IPS DF 4.7 (cell line): ENCODE data around the gene SLC26A3.
"Not testable (repeated sequence)": the region's sequence is repeated elsewhere in the genome, so short reads cannot be mapped to it uniquely, and the experiment has no call there.

ENCODE experiments used
- DNase-seq: peaks from one replicate; pipeline ENCODE4 v3.0.0-alpha.2; 2013; ENCODE audit warnings: low spot score; ENCODE audit errors: extremely low read depth

Gene SLC26A3

DNA sequence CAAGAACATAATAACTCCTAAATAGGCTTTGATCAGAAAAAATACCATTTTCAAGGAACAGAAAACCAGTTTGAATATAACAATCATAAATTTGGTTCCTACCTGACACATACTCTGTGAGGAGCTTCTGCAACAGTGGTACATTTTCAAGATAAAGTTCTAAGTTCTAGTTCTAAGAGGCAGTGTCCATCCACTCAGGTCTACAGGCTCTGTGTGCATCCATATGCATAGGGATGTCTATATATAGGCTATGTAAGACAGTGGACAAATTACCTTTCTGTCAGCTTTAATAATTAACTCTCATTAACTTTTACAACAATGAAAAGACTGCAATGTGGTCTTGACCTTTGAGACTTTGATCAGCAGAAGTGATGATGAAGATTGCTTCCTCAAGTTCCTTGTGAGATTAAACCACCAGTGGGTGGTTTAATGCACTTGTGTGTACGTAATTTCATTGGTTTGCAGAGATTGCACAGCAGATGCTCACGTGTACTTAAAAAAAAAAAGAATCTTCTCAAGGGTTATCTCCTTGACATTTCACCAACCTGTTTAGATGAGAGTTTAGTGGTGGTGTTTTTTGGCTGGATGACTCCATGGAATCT, at the start of gene SLC26A3:
Gene SLC26A3, minus strand, starts transcription at position 215 of the 602 bp plus-strand sequence. CDS start 8,714 bp downstream, outside the sequence.
- DNase-seq: no peak

DNA sequence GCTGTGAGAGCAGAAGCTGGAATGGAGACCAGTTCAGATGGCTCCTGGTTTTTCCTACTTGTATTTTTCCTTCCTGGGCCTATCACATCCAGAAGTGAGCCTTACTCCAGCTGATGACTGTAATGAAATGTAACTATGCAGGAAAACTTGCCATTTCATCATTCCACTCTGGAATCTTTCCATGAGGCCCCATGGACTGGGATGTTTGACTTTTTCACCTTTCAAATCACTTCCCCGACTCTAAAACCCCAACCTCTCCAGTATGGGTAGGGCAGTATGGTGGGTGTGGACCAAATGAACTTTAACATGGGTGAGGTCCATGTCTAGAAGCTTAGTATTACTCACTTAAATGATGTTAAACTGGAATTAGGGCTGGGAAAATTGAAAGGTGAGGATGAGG, 47.6 kb upstream of the SLC26A3 start:
- no peak for DNase-seq

DNA sequence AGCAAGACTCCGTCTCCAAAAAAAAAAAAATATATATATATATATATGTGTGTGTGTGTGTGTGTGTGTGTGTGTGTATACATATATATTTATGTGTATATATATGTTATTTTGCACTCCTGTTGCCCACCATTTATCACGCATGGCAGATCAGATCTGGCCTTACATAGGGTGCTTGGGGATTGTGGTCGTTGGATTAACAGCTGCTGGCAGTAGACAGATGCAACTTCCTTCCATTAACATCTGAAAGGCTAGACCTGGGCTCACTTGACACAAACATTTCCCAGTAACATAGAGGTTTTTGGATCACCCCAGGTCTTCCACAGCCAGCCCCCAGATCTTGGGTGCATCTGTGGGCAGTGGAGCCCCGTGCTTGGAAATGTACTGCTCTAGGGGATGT, 47.2 kb upstream of the SLC26A3 start:
- no peak for DNase-seq

DNA sequence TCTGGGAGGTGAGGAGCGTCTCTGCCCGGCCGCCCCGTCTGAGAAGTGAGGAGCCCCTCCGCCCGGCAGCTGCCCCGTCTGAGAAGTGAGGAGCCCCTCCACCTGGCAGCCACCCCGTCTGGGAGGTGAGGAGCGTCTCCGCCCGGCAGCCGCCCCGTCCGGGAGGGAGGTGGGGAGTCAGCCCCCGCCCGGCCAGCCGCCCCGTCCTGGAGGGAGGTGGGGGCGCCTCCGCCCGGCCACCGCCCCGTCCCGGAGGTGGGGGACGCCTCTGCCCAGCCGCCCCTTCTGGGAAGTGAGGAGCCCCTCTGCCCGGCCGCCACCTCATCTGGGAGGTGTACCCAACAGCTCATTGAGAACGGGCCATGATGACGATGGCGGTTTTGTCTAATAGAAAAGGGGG, 45.2 kb upstream of the SLC26A3 start:
- not testable (repeated sequence) for DNase-seq

DNA sequence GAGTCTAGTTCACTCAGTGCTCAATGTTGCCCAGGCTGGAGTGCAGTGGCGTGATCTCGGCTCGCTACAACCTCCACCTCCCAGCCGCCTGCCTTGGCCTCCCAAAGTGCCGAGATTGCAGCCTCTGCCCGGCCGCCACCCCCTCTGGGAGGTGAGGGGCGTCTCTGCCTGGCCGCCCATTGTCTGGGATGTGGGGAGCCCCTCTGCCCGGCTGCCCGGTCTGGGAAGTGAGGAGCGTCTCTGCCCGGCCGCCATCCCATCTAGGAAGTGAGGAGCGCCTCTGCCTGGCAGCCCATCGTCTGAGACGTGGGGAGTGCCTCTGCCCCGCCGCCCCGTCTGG, 44.8 kb upstream of the SLC26A3 start:
- DNase-seq: not testable (repeated sequence)

DNA sequence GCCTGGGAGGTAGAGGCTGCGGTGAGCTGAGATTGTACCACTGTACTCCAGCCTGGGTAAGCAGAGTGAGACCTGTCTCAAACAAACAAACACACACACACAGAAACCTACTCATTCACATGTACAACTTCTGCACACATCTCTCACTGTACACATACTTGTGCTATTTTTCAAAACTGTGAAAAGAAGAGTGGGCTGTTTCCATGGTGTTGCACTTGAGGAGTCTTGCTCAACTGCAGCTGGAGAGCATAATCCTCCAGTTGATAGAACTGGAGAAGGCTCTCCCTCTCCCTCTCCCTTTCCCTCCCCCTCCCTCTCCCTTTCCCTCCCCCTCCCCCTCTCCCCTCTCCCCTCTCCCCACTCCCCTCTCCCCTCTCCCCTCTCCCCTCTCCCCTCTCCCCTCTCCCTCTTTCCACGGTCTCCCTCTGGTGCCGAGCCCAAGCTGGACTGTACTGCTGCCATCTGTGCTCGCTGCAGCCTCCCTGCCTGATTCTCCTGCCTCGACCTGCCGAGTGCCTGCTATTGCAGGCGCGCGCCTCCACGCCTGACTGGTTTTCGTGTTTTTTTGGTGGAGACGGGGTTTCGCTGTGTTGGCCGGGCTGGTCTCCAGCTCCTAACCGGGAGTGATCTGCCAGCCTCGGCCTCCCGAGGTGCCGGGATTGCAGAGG, 44.3 kb upstream of the SLC26A3 start:
- DNase-seq: no peak

DNA sequence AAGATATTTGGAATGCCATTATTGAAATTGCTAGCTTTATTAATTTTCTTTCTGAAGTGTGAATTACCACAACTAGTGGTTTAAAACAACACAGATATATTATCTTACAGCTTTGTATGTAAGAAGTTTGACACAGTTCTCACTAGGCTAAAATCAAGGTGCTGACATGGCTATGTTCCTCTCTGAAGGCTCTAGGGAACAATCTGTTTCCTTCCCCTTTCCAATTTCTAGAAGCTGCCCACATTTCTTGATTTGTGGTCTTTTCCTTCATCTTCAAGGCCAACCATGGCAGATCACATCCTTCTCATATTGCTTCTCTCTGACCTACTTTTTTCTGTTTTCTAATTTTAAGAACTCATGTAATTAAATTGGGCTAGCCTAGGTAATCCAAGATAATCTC, 43.3 kb upstream of the SLC26A3 start:
- DNase-seq: no peak

DNA sequence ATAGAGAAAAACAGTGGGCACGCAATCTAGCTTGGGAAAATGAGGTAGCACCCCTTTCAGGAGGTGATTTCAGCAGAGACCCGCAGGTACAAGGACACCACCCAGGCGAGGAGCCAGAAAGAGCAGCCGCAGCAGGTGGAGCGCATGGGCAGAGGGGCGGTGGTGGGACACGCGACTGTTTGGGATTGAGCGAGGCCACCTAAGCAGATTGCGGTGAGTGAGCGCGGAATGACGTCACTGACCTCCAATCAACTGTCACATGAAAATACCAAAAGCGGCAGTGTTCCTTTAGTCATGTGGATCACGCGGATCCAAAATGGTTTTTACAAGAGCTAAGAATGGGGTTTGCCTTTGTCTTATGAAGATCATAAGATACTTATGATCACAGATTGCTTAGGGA, 40.2 kb upstream of the SLC26A3 start:
- DNase-seq: no peak

DNA sequence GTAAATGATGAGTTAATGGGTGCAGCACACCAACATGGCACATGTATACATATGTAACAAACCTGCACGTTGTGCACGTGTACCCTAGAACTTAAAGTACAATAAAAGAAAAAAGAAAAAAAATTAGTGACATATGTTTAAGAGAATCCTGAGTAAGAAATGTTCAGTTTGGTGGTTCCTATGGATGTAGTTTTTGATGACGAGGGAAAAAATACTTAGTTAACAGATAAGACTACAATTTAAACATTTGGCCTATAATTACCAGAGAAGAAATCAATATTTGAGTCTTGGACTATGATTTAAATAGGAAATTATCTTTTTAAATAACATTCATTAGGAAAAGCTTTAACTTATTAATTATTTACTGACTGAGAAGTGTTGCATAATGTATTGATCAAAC, 39.2 kb upstream of the SLC26A3 start:
- DNase-seq: no peak

DNA sequence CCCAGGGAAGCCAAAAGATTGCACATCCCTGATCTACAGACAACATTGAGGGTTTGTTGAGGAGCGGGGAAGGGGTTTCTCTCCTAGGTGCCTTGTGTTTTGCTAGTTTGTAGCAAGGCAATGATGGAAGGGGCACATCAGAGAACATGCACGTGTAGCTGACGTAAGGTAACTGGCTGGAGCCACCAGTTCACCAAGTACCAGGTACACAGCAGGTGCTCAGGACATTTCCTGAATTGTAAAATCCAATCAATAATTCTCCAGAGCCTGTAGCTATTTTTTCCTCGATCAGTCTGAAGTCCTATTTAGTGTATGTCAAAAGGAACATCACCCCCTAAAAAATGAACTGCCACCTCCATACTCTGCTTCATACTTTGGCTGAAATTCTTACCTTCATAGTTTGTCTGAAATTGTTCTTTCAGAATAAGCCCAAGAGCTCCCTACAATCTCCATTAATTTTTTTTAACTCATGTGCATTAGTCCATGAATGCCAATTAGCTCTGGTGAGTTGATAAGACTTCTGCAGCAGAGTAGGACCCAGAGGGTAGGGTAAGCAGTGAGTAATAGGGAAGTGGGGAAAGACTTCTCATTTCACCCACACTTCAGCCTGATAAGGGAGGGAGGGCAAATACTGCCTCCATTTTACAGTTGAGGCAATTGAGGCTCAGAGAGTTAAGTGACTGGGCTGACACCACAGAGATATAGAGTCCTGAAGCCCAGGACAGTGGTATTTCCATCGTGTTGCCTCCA, 36.0 kb upstream of the SLC26A3 start:
- DNase-seq: no peak

DNA sequence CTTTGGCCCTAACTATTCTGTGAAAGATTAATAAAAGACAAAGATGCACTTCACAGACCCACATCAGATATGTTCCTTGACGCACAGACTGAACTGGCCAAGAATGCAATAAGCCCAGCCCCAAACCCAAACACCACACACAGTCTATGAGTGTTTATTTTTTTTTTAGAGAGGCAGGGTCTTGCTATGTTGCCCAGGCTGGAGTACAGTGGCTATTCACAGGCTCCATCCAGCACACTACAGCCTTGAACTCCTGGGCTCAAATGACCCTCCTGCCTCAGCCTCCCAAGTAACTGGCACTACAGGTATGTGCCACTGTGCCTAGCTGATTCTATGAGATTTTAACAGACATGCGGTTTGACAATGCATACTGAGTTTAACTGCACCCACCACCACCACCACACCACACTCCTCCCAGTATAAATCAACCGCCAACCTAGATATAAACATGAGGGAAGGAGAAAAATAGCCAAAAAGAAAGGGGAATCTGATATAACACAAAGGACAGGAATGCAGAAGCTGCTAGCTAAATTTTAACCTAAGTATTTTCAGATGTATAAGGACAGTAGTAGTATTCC, 35.1 kb upstream of the SLC26A3 start:
- no peak for DNase-seq

DNA sequence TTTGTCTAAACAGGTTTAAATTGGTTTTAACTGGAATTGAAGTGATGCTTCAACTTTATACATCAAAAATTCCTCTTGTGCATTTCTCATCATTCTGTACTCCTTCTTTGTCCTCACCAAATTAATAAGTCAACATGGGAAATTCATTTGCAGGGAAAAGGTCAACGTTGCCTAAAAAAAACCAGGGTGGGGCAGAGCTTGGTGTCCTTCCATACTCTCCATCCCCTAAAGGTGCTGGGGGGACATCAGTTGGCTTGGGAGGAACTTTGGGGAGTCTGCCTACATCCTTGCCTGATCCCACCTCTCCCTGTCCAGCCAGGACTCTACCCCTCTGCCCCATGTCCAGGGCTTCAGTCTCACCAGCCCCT, 34.1 kb upstream of the SLC26A3 start:
- no peak for DNase-seq

DNA sequence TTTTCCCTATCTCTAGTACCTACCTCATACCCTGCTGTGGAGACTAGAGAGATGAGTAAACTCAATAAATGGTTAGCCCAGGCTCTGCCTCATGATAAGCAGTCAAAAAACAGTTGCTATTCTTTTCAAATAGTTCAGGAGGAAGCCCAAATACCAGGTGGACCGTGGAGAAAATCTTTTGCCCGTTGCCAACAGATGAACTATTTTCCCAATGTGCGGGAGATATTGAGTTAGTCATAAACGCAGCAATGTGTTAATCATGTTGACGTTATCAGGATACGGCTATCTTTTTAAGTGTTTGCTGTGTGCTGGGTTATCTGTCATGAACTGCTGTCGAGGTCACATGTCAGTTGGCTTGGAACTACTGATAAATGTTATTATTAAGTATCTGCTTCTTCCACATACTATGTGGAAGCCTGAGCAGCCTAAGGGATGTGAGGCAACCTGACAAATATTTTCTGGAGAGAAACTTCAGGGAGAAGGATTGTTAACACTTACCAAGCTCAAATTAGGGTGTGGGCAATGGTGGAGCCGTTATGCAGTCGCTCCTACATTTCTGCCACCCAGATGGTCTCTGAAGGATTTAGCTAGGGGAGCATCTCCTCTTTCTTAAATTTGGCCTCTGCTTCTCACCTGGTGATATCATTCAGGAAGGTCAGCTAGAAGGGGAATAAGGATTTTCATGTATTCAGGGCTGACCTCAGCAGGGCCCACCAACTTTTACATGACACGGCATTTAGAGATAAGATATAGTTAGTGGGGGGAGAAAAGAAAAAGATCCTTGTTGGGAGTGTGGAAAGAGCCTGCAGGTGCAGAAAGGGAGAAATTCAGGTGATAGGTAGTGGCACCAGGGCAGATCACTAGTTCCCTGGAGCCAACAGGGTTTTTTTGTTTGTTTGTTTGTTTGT, 33.5 kb upstream of the SLC26A3 start:
- no peak for DNase-seq

DNA sequence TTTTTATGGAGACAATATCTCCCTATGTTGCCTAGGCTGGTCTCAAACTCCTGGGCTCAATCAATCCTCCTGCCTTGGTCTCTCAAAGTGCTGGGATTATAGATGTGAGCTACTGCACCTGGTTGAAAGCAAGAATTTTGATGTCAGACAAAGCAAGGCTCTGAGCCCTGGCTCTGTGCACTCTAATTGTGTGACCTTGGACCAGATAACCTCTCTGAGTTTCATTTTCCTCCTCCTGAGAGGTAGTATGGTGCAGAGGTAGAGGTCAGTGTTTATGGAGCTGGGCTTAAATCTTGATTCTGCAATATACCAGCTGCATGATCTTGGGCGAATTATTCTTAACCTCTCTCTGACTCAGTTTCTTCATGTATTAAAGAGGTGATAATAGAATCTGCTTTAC, 31.4 kb upstream of the SLC26A3 start:
- no peak for DNase-seq

DNA sequence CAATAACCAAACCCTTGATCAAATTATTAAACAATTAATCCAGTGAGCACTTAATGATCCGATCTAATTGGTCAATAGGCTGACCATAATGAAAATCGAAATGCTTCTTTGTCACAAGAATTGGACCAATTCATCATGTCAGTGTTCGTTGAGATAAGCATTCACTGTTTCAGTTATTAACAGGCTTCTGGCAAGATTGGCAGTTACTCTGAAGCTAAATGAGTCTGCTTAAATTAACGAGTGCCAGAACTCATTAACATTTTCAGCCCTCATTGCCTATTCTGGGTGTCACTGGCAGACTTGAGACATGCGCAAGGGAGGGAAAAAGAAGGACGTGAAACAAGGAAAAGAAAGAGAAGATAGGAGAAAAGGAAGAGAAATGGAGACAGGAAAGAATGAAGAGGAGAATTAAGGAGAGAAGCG, 30.7 kb upstream of the SLC26A3 start:
- no peak for DNase-seq

DNA sequence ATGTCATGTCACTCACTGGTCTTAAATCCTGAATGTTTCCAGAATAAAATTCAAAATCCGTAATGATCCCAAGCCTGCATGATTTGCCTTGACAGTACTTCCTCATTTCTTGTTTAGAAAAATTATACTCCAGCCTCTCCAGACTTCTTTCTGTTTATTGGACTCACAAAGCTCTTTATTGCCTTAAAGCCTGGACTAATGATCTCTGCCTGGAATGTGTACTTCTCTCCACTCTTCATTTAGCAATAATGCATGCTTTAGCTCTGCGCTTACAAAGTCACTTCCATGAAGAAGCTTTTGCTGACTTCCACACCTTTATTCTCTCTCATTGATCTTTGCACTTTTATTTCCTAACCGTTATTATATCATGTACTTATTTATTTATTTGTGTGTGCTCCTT, 27.4 kb upstream of the SLC26A3 start:
- DNase-seq: no peak

DNA sequence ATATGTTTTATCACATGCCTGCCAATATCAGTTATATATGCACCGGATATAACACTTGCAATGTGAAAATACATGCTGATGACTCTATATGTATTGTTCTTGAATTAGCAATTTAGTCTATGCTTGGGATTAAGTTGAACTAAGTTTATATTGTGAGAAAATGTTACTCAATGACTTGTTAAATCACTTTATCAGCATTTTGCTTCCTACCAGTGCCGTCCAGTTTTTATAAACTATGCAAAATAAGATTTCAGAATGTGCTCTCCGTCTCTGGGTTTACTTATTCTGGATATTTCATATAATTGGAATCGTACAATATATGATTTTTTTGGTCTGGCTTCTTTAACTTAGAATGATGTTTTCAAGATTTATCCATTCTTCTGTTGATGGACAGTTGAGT, 25.5 kb upstream of the SLC26A3 start:
- DNase-seq: no peak

DNA sequence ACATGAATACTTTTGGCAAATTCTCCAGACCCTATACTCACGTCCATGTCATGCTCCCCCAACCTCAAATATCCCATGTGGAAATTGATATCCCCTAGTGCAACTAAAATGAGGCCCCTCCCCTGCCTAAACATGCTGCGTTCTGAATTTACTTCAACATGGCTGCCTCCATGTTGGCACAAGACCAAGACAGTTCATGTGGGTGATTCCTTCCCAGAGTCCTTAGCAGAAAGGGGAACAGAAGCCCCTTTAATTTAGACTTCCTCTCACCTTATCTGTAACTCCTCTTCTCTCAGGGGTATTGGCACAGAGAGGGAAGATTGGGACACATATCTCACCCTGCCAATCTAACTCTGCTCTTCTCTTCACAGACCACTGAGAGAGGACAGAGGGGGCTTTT, 24.5 kb upstream of the SLC26A3 start:
- DNase-seq: no peak

DNA sequence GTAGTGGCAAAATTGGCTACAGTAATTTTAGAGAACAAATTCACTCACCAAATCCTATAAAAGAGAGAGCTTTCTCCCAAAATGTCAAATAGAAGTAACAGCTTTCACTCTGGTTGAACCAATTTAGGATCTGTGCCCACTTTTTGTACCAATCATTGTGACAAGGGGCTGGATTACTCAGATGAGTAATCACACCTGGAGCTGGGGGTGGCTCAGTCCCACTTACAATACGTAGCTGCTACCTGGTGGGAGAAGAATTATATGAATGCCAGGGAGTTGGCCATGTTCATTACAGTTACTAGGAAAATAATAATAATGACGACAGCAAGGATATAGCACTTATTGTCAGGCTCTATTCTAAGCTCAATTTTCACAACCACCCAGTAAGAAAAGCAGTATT, 23.4 kb upstream of the SLC26A3 start:
- DNase-seq: no peak

DNA sequence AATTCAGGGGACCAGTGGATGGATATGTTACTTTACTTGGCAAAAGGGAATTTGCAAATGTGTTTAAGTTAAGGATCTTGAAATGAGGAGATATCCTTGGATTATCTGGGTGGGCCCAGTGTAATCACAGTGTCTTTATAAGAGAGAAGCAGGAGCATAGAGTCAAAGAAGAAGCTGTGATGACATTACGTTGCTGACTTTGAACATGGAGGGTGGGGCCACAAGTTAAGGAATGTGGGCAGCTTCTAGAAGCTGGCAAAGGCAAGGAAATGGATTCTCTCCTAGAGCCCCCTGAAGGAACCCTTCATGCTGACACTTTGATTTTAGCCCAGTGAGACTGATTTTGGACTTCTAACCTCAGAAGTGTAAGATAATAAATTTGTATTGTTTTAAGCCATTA, 21.8 kb upstream of the SLC26A3 start:
- DNase-seq: no peak

DNA sequence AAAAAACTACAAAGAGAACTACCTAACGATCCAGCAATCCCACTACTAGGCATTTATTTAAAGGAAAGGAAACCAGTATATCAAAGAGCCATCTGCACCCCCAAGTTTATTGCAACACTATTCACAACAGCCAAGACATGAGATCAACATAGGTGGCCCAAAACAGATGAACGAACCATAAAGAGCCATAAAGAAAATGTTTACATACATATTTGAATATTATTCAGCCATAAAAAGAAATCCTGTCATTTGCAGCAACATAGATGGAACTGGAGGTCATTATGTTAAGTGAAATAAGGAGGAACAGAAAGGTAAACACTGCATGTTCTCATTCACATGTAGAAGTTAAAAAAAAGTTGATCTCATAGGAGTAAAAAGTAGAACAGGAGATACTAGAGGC, 15.6 kb upstream of the SLC26A3 start:
- DNase-seq: no peak
